ENCODE results near the gene INPP5D.
"Not testable (repeated sequence)": the region's sequence is repeated elsewhere in the genome, so short reads cannot be mapped to it uniquely, and the experiment has no call there.

INPP5D gene

GRCh38 chr2:233146194-233146593 is 86.1 kb downstream of the INPP5D start:
- no peak for ATAC-seq

DNA sequence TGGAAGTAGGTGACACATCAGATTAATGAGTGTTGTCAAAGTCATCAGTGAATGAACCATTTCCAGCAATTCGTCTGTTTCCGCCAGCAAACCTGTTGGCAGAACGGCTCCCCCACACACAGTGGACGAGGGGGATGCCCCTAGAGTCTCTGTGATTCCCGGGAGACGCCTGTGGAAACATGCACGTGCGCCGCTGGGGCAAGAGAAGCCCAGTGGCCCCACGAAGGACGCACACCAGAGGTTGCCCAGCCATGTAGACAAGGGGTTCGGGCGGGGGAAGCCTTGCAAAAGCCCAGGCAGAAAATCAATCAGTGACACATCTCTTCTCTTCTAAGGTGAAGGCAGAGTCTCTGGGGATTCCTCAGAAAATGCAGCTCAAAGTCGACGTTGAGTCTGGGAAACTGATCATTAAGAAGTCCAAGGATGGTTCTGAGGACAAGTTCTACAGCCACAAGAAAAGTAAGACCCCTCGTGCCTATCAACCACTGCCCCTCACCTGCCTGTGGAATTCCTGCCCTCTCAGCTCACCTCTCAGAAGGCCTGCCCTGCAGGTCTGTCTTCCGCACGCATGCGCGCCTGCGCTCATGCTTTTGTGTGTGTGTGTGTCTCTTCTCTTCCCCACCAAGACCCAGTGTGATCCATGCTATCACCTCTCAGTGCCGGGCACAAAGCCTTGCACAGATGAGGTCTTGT is 87.1 kb downstream of the INPP5D start:
- no peak for ATAC-seq

- ATAC-seq: no peak
Measured at GRCh38 chr2:233147829-233148167, 87.7 kb downstream of the INPP5D start.

DNA sequence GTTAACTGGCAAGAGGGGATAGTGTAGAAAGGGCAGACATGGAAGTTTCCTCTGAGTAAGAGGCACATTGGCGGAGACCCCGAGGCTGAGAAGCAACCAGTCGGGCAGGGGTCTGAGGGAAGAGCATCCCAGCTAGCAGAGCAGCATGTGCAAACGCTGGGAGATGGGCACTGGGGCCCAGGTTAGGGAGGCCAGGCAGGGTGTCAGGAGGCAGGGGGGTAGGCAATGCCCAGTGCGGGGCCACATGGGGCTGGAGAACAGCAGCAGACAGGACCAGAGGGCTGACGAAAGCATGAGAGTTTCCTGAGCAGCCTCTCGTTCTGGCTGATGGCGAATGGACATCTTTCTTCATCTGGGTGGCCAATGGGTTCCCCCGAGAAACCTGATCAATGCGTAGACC is 88.2 kb downstream of the INPP5D start:
- no peak for ATAC-seq

DNA sequence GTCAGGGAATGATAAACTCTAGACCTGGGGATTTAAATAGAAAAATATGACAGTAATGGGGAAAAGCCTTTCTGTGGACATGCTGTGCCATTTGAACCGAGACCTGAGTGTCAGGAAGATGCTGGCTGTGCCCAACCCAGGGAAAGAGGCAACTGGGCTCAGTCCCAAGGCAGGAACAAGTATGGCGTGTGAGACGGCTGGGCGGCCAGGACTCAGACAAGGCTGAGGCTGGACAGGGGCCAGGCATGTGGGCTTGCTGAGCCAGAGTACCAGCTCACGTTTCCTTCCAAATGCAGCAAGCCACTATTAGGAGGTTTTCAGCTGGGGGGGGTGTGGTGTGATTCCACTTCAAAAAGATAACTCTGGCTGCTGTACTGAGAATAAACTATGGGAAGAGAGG is 92.4 kb downstream of the INPP5D start:
- ATAC-seq: no peak

DNA sequence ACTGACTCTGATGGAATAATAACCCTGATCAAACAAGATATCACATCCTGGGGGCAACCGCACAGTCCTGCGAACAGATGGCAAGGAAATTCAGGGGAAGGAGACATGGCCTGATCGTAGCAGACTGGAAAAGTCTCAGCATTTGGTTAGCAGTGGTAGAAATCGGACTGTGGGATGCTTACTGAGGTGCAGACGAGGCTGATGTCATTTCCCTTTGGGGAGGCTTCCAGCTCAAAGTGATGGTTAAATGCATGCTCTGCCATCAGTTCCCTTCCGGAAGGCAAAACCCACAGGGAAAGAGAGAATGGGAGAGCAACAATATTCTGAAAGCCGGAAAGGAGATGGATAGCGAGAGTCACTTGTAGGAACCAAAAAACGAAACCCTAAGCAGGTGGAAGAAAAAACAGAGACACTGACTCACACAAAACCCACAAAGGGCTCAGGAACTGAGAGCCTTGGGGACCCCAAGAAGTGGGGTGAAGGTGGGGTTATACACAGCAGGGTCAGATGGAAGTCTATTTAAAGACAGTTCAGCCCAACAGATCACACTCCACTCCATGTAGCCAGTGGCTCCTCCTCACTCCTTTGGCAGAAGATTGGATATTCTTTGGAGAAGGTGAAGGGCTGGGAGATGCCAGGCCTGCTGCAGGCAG is 93.1 kb downstream of the INPP5D start:
- ATAC-seq: no peak

- ATAC-seq: no peak
Measured at GRCh38 chr2:233156001-233156400, 95.9 kb downstream of the INPP5D start.

DNA sequence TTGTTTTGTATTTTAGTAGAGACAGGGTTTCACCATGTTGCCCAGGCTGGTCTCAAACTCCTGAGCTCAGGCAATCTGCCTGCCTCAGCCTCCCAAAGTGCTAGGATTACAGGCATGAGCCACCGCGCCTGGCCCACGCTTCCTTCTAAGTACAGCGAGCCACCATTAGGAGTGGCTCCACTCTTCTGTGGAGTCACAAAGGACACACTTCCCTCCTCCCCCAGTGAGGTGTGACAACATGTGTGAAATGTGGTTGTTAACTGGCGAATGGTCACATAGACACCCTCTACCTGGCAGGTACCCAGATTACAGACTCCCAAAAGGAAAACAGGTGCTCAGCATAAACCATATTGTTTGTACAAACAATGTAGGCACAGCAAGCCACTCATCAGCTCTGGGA is 96.3 kb downstream of the INPP5D start:
- ATAC-seq: not testable (repeated sequence)

DNA sequence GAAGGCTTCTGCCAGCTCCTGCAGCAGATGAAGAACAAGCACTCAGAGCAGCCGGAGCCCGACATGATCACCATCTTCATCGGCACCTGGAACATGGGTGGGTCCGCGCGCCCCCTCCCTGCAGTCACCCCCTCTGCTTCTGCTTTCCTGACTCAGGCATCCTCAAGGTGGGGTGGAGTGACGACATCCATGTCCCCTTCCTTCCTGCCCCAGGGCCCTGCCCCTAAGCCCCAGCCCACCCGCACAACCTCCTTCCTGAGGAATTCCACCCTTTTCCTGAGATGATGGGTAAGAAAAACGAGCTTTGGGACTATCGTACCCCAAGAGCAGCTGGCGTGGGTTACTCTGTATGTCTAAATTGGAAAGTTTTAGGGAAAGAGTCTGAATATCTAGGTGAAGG is 101.6 kb downstream of the INPP5D start:
- no peak for ATAC-seq

DNA sequence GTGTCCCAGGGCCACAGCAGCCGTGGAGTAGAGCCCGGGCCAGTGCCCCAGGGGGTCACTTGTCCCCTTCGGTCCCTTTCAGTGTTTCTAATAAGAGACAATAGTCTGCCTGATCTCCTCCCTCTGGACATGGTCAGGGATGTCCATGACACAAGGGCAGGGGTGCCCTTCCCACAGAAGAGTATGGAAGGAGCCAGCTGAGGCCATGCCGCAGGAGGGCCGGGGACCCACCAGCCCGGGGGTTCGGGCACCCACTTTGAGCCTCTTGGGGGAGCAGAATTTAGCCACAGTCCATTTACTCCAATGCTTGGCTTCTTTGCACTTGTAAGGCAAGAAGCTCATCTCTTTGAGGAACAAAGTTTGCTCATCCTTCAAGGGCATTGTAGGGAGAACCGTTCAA is 102.6 kb downstream of the INPP5D start:
- no peak for ATAC-seq

GRCh38 chr2:233163486-233164103 is 103.5 kb downstream of the INPP5D start:
- no peak for ATAC-seq

GRCh38 chr2:233164128-233164635 is 104.0 kb downstream of the INPP5D start:
- ATAC-seq: no peak

DNA sequence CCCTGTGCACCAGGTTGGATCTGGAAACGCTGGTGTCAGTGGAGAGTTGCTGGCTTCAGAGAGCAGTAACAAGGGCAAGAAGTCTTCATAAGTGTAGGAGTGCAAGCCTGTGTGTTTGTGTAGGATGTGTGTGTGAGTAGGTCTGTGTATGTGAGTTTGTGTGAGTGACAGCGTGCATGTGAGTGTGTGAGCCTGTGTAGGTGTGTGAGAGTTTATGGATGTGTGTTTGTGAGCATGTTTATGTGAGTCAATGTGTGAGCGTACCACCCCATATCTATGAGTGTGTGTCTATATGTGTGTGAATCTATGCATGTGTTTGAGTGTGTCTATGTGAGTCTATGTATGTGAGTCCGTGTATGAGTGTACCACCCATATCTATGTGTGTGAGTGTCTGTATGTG is 104.8 kb downstream of the INPP5D start:
- ATAC-seq: no peak

- ATAC-seq: no peak
Measured at GRCh38 chr2:233165543-233165894, 105.4 kb downstream of the INPP5D start.

- peak in 1 of 2 donors; percentile 17 for ATAC-seq
Measured at GRCh38 chr2:233165895-233166661, 105.9 kb downstream of the INPP5D start.

DNA sequence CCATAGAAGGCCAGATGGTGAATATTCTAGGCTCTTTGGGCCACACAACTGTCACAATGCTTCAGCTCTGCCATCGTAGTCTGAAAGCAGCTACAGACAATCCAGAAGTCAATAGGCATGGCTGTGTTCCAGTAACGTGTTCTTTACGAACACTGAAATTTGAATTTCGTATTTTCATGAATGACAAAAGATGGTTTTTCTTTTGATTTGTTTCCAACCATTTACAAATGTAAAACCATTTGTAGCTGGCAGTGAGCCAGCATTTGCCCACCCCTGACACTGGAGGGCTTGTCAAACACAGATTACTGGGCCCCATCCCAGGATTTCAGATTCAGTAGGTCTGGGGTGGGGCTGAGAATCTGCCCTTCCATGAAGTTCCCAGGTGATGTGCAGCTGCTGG is 108.3 kb downstream of the INPP5D start:
- ATAC-seq: no peak

- no peak for ATAC-seq
Measured at GRCh38 chr2:233168919-233169318, 108.8 kb downstream of the INPP5D start.

GRCh38 chr2:233171344-233171743 is 111.2 kb downstream of the INPP5D start:
- ATAC-seq: no peak

DNA sequence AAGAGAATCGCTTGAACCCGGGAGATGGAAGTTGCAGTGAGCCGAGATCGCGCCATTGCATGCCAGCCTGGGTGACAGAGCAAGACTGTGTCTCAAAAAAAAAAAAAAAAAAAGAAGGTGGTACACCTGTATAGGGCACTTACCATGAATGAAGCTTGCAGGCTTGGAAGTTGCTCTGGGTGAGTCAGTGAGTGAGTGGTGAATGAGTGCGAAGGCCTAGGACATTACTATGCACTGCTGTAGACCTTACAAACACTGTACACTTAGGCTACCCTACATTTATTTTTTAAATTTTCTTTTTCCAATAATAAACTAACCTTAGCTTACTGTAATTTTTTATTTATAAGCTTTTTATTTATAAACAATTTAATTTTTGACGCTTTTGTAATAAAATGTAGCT is 113.0 kb downstream of the INPP5D start:
- ATAC-seq: no peak

- no peak for ATAC-seq
Measured at GRCh38 chr2:233174137-233174536, 114.0 kb downstream of the INPP5D start.

- no peak for ATAC-seq
Measured at GRCh38 chr2:233178994-233179847, 119.1 kb downstream of the INPP5D start.

GRCh38 chr2:233179848-233180366 is 119.8 kb downstream of the INPP5D start:
- no peak for ATAC-seq

Measured in activated CD4-positive, CD25-positive, alpha-beta regulatory T cell treated with anti-CD3 and anti-CD28 coated beads, Interleukin-2, amount 50 U/mL, for 24 hours (primary cell).